Neural cell (in vitro differentiated cells): ENCODE measurements around the gene ROS1. TPM values are rescaled to one million over a fixed set of nuclear protein-coding genes. Genes with fewer than 3 reads are reported as not detected.

Experiments used
- H2AFZ ChIP-seq: fragments of 200-600, 300-800 bp; sonication (generic), shearing (Covaris generic); 2 replicates; pipeline ENCODE4 v1.6.0; 2014; ENCODE audit warnings: low read depth, mild to moderate bottlenecking, antibody characterized with exemption, low read length, moderate library complexity
- H3F3A ChIP-seq: fragments of 200-600 bp; shearing (Covaris generic); 2 replicates; pipeline ENCODE4 v1.6.1; 2016; ENCODE audit warnings: mild to moderate bottlenecking, moderate library complexity, mixed read lengths, antibody characterized with exemption, low read length; ENCODE audit not compliant: insufficient read depth, poor library complexity, severe bottlenecking
- H3K27ac ChIP-seq: fragments of 200-600, 300-800 bp; sonication (generic), shearing (Covaris generic); 2 replicates; pipeline ENCODE4 v1.5.1; 2014; ENCODE audit warnings: mild to moderate bottlenecking, low read length, moderate library complexity
- H3K27me3 ChIP-seq: fragments of 300-800, 200-600 bp; sonication (generic), shearing (Covaris generic); 2 replicates; pipeline ENCODE4 v1.6.0; 2014; ENCODE audit warnings: mild to moderate bottlenecking, low read depth, low read length, moderate library complexity; ENCODE audit not compliant: insufficient read depth
- H3K36me3 ChIP-seq: fragments of 300-800, 200-600 bp; sonication (generic), shearing (Covaris generic); 2 replicates; pipeline ENCODE4 v1.5.1; 2014; ENCODE audit warnings: mild to moderate bottlenecking, antibody characterized with exemption, low read length, moderate library complexity; ENCODE audit not compliant: insufficient read depth
- H3K4me2 ChIP-seq: fragments of 300-800, 200-600 bp; sonication (generic), shearing (Covaris generic); 2 replicates; pipeline ENCODE4 v1.6.0; 2014; ENCODE audit warnings: mild to moderate bottlenecking, low read length
- H3K4me3 ChIP-seq: fragments of 300-800, 200-600 bp; sonication (generic), shearing (Covaris generic); 2 replicates; pipeline ENCODE4 v1.5.1; 2014; ENCODE audit warnings: mild to moderate bottlenecking, low read length, moderate library complexity
- H3K79me2 ChIP-seq: fragments of 200-600 bp; shearing (Covaris generic); replicated peaks from 2 replicates; pipeline ENCODE4 v1.6.0; 2014; ENCODE audit warnings: mild to moderate bottlenecking, low read length, moderate library complexity; ENCODE audit not compliant: insufficient read depth
- H3K9ac ChIP-seq: fragments of 300-800, 200-600 bp; sonication (generic), shearing (Covaris generic); 2 replicates; pipeline ENCODE4 v1.6.1; 2016; ENCODE audit warnings: mild to moderate bottlenecking, low read length, mixed read lengths
- H3K9me2 ChIP-seq: fragments of 200-600 bp; shearing (Covaris generic); 2 replicates; pipeline ENCODE4 v1.6.1; 2016; ENCODE audit warnings: mild to moderate bottlenecking, low read length, mixed read lengths; ENCODE audit not compliant: insufficient read depth
- H3K9me3 ChIP-seq: fragments of 200-600, 300-800 bp; sonication (generic), shearing (Covaris generic); 2 replicates; pipeline ENCODE4 v1.6.1; 2016; ENCODE audit warnings: mild to moderate bottlenecking, mixed run types, low read length, moderate library complexity, mixed read lengths
- H4K20me1 ChIP-seq: fragments of 200-600 bp; shearing (Covaris generic); 2 replicates; pipeline ENCODE4 v1.6.1; 2016; ENCODE audit warnings: mild to moderate bottlenecking, mixed run types; ENCODE audit not compliant: insufficient read depth
- EP300 ChIP-seq: fragments of 450-650 bp; conservative IDR thresholded peaks from 2 replicates; pipeline ENCODE4 v1.6.1; 2014; ENCODE audit warnings: antibody characterized with exemption, mild to moderate bottlenecking, moderate library complexity; ENCODE audit not compliant: poor library complexity, severe bottlenecking
- EZH2 ChIP-seq: fragments of 200-600, 300-800 bp; shearing (Covaris generic), sonication (generic); IDR thresholded peaks from 2 replicates; pipeline ENCODE4 v1.6.1; 2014; ENCODE audit warnings: antibody characterized with exemption, low read length, borderline replicate concordance, mild to moderate bottlenecking; ENCODE audit not compliant: insufficient read depth, poor library complexity, severe bottlenecking
- MXI1 ChIP-seq: fragments of 450-650 bp; conservative IDR thresholded peaks from 2 replicates; pipeline ENCODE4 v1.6.1; 2014; ENCODE audit warnings: antibody characterized with exemption, mild to moderate bottlenecking; ENCODE audit not compliant: poor library complexity, severe bottlenecking
- POLR2AphosphoS5 ChIP-seq: IDR thresholded peaks from 2 replicates; pipeline ENCODE4 v1.6.1; 2012
- RAD21 ChIP-seq: fragments of 450-650 bp; conservative IDR thresholded peaks from 2 replicates; pipeline ENCODE4 v1.6.1; 2014; ENCODE audit warnings: antibody characterized with exemption, mild to moderate bottlenecking, moderate library complexity
- SMC3 ChIP-seq: fragments of 450-650 bp; conservative IDR thresholded peaks from 2 replicates; pipeline ENCODE4 v1.6.1; 2014; ENCODE audit warnings: antibody characterized with exemption, mild to moderate bottlenecking, moderate library complexity; ENCODE audit not compliant: poor library complexity
- TAF1 ChIP-seq: IDR thresholded peaks from 2 replicates; pipeline ENCODE4 v1.6.1; 2012; ENCODE audit warnings: low read depth
- polyA plus RNA-seq: library from polyadenylated mRNA; depleted of rRNA; stranded (reverse); fragments of >200 nt; gene quantifications from 2 replicates; pipeline ENCODE4 v1.2.3, GENCODE V29; 2014
- TF ChIP-seq, protein P1 (sequence below): IDR thresholded peaks from 2 replicates; pipeline ENCODE4 v1.6.1; 2012; ENCODE audit warnings: borderline replicate concordance
- TF ChIP-seq, protein P2 (sequence below): fragments of 450-650 bp; IDR thresholded peaks from 2 replicates; pipeline ENCODE4 v1.5.1; 2014; ENCODE audit warnings: antibody characterized with exemption, mild to moderate bottlenecking, moderate library complexity; ENCODE audit not compliant: poor library complexity, severe bottlenecking

The ROS1 gene
- polyA plus RNA-seq, 1 donor from 2014 or later = not detected

DNA sequence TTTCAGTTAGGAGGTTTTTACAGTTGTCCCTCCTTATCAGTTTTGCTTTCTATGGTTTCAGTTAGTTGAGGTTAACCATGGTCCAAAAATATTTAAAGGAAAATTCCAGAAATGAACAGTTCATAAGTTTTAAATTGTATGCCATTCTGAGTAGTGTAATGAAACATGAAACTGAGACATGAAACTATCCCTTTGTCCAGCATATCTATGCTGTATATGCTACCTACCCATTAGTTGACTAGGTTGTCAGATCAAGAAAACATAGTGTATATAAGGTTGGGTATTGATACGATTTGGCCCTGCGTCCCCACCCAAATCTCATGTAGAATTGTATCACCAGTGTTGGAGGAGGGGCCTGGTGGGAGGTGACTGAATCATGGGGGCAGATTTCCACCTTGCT is 121.3 kb downstream of the ROS1 start:
- no peak overlapping the region for H3K27ac ChIP-seq
- no peaks in the 10 kb centered on the region for H3K9me2 ChIP-seq
- H3K4me3 ChIP-seq = no peak overlapping the region
- no peaks in the 10 kb centered on the region for H3K9me3 ChIP-seq
- no peaks in the 10 kb centered on the region for H3K27me3 ChIP-seq
- H3K9ac ChIP-seq = no peak overlapping the region
- TF ChIP-seq EZH2 (no peak), MXI1 (no peak)
- H4K20me1 ChIP-seq = no peaks in the 10 kb centered on the region
- H2AFZ ChIP-seq = no peak overlapping the region
- no peak overlapping the region for H3K4me2 ChIP-seq
- no peaks in the 10 kb centered on the region for H3F3A ChIP-seq
- H3K79me2 ChIP-seq = no peaks in the 10 kb centered on the region
- H3K36me3 ChIP-seq = no peaks in the 10 kb centered on the region

DNA sequence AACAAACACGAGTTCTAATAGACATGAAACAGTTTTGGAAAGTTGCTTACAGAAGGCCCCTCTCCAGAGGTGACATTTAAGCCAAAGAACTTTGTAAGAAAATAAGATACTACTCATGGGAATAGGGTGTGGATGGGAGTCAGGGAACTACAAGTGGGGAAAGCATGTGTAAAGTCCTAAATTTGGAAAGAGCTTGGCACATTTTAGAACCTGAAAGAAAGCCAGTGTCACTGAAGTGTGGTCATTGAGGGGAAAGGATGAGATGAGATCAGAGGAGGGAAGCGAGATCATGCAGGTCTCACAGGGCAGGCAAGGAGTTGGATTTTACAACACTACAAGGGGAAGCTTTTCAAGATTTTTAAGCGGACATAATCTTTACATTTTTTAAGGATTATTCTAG is 122.4 kb downstream of the ROS1 start:
- H3K4me2 ChIP-seq = no peak overlapping the region
- no peaks in the 10 kb centered on the region for H3K9me2 ChIP-seq
- no peaks in the 10 kb centered on the region for H3K79me2 ChIP-seq
- H3K27me3 ChIP-seq = no peaks in the 10 kb centered on the region
- no peaks in the 10 kb centered on the region for H3K36me3 ChIP-seq
- no peaks in the 10 kb centered on the region for H3K9me3 ChIP-seq
- no peak overlapping the region for H3K4me3 ChIP-seq
- H3F3A ChIP-seq = no peaks in the 10 kb centered on the region
- no peak for TF ChIP-seq POLR2AphosphoS5
- H3K27ac ChIP-seq = no peak overlapping the region
- no peak overlapping the region for H3K9ac ChIP-seq
- no peaks in the 10 kb centered on the region for H4K20me1 ChIP-seq
- H2AFZ ChIP-seq = no peak overlapping the region

DNA sequence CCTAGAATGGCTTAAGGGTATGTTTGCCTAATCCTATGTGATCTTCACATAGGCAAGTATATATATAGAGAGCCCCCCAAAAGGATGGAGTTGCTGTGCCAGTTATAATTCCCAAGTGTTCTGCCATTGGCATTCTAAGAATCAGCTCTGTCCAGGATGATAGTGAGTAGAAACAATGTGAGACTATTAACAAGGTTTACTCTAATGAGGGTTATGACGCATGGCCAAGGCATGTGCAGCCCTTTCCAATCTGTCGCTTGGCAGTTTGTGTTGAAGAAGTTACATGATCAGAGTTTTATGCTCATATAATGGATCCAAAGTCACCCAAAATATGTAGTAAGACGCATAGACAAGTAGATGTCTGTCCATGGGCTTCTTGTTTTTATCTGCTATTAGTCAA is 126.8 kb downstream of the ROS1 start:
- Histone ChIP-seq H4K20me1 (no peaks in the 10 kb centered on the region), H3K4me3 (no peak overlapping the region), H3K9me3 (no peaks in the 10 kb centered on the region), H3K9ac (no peak overlapping the region), H3K9me2 (no peaks in the 10 kb centered on the region), H3K79me2 (no peaks in the 10 kb centered on the region), H3F3A (no peaks in the 10 kb centered on the region), H3K36me3 (no peaks in the 10 kb centered on the region), H3K27me3 (no peaks in the 10 kb centered on the region), H2AFZ (no peak overlapping the region), H3K4me2 (no peak overlapping the region), H3K27ac (no peak overlapping the region)
- TF ChIP-seq POLR2AphosphoS5 (no peak), TAF1 (no peak), RAD21 (no peak), SMC3 (no peak), EZH2 (no peak), EP300 (no peak), MXI1 (no peak)
- TF ChIP-seq, protein P1, sequence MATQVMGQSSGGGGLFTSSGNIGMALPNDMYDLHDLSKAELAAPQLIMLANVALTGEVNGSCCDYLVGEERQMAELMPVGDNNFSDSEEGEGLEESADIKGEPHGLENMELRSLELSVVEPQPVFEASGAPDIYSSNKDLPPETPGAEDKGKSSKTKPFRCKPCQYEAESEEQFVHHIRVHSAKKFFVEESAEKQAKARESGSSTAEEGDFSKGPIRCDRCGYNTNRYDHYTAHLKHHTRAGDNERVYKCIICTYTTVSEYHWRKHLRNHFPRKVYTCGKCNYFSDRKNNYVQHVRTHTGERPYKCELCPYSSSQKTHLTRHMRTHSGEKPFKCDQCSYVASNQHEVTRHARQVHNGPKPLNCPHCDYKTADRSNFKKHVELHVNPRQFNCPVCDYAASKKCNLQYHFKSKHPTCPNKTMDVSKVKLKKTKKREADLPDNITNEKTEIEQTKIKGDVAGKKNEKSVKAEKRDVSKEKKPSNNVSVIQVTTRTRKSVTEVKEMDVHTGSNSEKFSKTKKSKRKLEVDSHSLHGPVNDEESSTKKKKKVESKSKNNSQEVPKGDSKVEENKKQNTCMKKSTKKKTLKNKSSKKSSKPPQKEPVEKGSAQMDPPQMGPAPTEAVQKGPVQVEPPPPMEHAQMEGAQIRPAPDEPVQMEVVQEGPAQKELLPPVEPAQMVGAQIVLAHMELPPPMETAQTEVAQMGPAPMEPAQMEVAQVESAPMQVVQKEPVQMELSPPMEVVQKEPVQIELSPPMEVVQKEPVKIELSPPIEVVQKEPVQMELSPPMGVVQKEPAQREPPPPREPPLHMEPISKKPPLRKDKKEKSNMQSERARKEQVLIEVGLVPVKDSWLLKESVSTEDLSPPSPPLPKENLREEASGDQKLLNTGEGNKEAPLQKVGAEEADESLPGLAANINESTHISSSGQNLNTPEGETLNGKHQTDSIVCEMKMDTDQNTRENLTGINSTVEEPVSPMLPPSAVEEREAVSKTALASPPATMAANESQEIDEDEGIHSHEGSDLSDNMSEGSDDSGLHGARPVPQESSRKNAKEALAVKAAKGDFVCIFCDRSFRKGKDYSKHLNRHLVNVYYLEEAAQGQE = no peak
- TF ChIP-seq, protein P2, sequence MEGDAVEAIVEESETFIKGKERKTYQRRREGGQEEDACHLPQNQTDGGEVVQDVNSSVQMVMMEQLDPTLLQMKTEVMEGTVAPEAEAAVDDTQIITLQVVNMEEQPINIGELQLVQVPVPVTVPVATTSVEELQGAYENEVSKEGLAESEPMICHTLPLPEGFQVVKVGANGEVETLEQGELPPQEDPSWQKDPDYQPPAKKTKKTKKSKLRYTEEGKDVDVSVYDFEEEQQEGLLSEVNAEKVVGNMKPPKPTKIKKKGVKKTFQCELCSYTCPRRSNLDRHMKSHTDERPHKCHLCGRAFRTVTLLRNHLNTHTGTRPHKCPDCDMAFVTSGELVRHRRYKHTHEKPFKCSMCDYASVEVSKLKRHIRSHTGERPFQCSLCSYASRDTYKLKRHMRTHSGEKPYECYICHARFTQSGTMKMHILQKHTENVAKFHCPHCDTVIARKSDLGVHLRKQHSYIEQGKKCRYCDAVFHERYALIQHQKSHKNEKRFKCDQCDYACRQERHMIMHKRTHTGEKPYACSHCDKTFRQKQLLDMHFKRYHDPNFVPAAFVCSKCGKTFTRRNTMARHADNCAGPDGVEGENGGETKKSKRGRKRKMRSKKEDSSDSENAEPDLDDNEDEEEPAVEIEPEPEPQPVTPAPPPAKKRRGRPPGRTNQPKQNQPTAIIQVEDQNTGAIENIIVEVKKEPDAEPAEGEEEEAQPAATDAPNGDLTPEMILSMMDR = no peak
